ENCODE measurements around the gene MGRN1.

- TF ChIP-seq EZH2 (IDR thresholded peaks at IDR 0.05; ENCODE audit: borderline replicate concordance, insufficient read depth, low read length, poor library complexity, severe bottlenecking) (no peak), RAD21 (conservative IDR thresholded peaks at IDR 0.05) (no peak), CTCF (IDR thresholded peaks at IDR 0.05; ENCODE audit: poor library complexity, severe bottlenecking) (no peak), EP300 (conservative IDR thresholded peaks at IDR 0.05; ENCODE audit: poor library complexity, severe bottlenecking) (no peak), POLR2AphosphoS5 (IDR thresholded peaks at IDR 0.05) (no peak), TAF1 (IDR thresholded peaks at IDR 0.05; ENCODE audit: low read depth) (no peak), SMC3 (conservative IDR thresholded peaks at IDR 0.05; ENCODE audit: poor library complexity) (no peak), MXI1 (conservative IDR thresholded peaks at IDR 0.05; ENCODE audit: poor library complexity, severe bottlenecking) (no peak)
- TF ChIP-seq, protein P1, sequence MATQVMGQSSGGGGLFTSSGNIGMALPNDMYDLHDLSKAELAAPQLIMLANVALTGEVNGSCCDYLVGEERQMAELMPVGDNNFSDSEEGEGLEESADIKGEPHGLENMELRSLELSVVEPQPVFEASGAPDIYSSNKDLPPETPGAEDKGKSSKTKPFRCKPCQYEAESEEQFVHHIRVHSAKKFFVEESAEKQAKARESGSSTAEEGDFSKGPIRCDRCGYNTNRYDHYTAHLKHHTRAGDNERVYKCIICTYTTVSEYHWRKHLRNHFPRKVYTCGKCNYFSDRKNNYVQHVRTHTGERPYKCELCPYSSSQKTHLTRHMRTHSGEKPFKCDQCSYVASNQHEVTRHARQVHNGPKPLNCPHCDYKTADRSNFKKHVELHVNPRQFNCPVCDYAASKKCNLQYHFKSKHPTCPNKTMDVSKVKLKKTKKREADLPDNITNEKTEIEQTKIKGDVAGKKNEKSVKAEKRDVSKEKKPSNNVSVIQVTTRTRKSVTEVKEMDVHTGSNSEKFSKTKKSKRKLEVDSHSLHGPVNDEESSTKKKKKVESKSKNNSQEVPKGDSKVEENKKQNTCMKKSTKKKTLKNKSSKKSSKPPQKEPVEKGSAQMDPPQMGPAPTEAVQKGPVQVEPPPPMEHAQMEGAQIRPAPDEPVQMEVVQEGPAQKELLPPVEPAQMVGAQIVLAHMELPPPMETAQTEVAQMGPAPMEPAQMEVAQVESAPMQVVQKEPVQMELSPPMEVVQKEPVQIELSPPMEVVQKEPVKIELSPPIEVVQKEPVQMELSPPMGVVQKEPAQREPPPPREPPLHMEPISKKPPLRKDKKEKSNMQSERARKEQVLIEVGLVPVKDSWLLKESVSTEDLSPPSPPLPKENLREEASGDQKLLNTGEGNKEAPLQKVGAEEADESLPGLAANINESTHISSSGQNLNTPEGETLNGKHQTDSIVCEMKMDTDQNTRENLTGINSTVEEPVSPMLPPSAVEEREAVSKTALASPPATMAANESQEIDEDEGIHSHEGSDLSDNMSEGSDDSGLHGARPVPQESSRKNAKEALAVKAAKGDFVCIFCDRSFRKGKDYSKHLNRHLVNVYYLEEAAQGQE (IDR thresholded peaks at IDR 0.05; ENCODE audit: borderline replicate concordance), result no peak
Measured at GRCh38 chr16:4702466-4702808, 77.8 kb downstream of the MGRN1 start.

All from neural cell (in vitro differentiated cells).